ENCODE results near the gene PYCR2. TPM values are rescaled to one million over a fixed set of nuclear protein-coding genes. Genes with fewer than 3 reads are reported as not detected.
A peak's percentile ranks its signal among the peaks of the same experiment; 100 is the strongest.

The PYCR2 gene
- total RNA-seq, 1 experiment from 2014 or later, result 61.6 TPM

DNA sequence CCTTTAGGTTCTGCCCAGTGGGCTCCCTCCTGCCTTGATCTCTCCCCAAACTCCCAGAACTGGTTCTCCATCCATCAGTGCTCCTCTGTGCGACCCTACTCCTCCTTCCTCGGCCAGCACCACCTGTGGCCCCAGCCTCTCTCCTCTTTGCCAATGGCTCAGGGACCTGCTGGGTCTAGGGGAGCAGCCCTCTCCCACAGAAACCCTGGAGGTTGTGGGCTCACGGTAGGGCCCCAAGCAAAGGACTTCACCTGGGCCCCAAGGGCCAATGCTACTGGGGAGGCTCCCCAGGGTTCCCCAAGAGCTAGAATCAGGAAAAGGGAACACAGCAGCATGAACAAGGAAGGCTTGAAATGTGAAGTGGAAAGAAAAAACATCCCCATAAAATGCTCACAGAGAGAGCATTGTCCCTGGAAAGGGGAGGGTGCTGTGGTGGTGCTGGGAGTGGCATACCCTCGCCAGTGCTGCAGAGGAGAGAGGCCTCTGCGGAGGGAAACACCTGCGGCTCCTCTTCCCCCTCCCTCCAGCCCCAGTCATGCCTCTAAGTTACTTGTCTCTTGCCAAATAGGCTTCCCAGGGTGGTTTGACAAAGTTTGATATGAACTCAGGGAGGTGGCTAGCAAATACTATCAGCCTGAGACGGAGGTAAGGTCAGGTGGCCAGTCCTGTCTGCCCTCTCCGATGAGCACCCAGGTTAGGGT is 44.4 kb downstream of the PYCR2 start:
- H3K4me1 ChIP-seq (replicated peaks), result peaks cover 23% of the 10 kb centered on the region
- H3K27ac ChIP-seq, result no peak overlapping the region
- H3K9me3 ChIP-seq (replicated peaks), result no peaks in the 10 kb centered on the region
- DNase-seq (ENCODE audit: low read depth in 1 of 2, low spot score in 2 of 2), result no peak
- H3K36me3 ChIP-seq, result peaks cover 50% of the 10 kb centered on the region
- no peaks in the 10 kb centered on the region for H3K27me3 ChIP-seq (replicated peaks)
- H3K4me3 ChIP-seq, result no peak overlapping the region

- peaks cover 64% of the 10 kb centered on the region for H3K36me3 ChIP-seq
- DNase-seq (ENCODE audit: low read depth in 1 of 2, low spot score in 2 of 2), result no peak
- no peaks in the 10 kb centered on the region for H3K9me3 ChIP-seq (replicated peaks)
- peaks cover 21% of the 10 kb centered on the region for H3K4me1 ChIP-seq (replicated peaks)
- no peaks in the 10 kb centered on the region for H3K27me3 ChIP-seq (replicated peaks)
- no peak overlapping the region for H3K4me3 ChIP-seq
- no peak overlapping the region for H3K27ac ChIP-seq
These were observed 45.8 kb downstream of the PYCR2 start for GRCh38 chr1:225878282-225878681.

DNA sequence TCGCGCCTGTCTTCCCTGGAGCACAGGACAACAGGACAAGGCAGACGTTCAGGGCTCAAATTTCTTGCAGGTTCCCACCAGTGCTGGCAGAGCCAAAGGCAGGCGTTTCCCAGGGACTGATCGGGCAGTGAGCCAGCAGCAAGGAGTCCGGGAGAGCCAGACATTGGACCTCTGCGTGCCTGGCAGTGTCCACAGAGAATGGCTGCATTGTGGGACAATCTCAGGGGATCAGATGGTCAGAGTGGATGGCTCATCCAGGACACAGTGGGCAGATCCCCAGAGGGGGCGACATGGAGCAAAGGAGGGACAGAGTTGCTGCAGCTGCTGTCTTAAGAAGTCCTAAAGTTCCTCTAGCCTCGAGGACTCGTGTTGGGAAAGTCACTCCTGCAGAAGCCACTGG is 46.5 kb downstream of the PYCR2 start:
- H3K27me3 ChIP-seq (replicated peaks), result no peaks in the 10 kb centered on the region
- no peaks in the 10 kb centered on the region for H3K9me3 ChIP-seq (replicated peaks)
- peaks cover 69% of the 10 kb centered on the region for H3K36me3 ChIP-seq
- peak in 1 of 2 experiments; percentile 62 for DNase-seq (ENCODE audit: low read depth in 1 of 2, low spot score in 2 of 2)
- H3K4me1 ChIP-seq (replicated peaks), result peaks cover 18% of the 10 kb centered on the region
- H3K27ac ChIP-seq, result no peak overlapping the region
- no peak overlapping the region for H3K4me3 ChIP-seq

DNA sequence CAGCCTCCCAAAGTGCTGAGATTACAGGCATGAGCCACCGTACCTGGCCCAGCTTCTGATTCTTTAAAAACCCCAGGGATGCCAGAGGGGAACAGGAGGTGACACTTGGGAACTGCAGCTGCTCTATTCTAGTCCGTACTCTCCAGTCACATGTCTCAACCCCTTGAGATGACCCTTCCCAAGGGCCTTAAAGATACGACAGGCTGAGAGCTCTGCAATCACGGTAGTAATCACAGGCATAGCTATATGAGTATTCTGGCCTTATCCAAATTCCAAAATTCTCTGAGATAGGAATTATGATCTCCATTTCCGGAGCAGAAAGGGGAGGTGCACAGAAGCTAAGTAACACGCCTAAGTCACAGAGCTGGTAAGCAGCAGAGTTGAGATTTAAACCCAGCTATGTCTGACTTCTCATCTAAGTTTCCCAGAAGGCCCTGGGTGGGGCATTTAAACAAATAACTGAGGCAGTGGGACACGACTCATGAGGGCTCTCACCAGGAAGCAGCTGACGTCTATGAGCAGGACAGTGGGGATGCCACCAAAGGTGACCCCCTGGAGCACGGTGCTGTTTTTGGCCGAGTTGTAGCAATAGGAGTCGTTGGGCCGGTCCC is 47.0 kb downstream of the PYCR2 start:
- H3K4me3 ChIP-seq, result no peak overlapping the region
- no peak overlapping the region for H3K27ac ChIP-seq
- no peak for DNase-seq (ENCODE audit: low read depth in 1 of 2, low spot score in 2 of 2)
- peaks cover 66% of the 10 kb centered on the region for H3K36me3 ChIP-seq
- no peaks in the 10 kb centered on the region for H3K9me3 ChIP-seq (replicated peaks)
- H3K27me3 ChIP-seq (replicated peaks), result no peaks in the 10 kb centered on the region
- H3K4me1 ChIP-seq (replicated peaks), result peaks cover 18% of the 10 kb centered on the region

DNA sequence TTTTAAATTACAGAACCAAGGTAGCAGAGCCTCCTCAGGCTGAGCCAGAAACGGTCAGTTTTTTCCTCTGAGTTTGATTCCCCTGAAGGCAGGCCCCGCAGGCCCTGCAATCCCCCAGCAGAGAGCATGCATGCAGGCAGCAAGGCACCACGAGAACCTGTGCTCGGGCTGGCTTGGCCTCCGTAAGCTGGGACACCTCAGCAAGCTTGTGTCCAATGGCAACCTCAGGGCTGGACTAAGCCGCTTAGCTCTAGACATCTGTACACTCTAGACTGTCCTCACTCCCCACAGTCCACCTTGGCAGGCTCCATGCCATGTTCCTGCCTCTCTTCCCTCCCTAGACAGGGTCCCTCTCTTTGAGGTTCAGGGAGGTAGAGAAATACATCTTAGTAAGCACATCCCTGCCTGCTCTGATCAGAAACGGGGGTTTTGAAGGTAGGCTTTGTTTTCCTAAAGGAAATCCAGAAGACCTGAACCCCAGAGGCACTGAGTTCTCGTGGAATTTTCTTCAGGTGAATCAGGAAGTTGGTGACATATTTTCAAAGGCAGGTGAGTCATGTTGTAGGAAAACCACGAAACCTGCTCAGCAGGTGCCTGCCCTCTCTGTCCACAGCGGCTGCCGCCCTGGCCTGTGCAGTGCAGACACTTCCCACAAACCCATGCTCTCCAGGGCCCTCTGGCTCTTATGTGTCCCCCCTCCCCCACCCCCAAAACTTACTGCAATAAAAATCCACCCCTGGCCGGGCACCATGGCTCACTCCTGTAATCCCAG is 48.8 kb downstream of the PYCR2 start:
- H3K27ac ChIP-seq, result no peak overlapping the region
- no peaks in the 10 kb centered on the region for H3K9me3 ChIP-seq (replicated peaks)
- H3K27me3 ChIP-seq (replicated peaks), result no peaks in the 10 kb centered on the region
- H3K4me1 ChIP-seq (replicated peaks), result peaks cover 6% of the 10 kb centered on the region
- no peak overlapping the region for H3K4me3 ChIP-seq
- no peak for DNase-seq (ENCODE audit: low read depth in 1 of 2, low spot score in 2 of 2)
- H3K36me3 ChIP-seq, result peaks cover 78% of the 10 kb centered on the region

DNA sequence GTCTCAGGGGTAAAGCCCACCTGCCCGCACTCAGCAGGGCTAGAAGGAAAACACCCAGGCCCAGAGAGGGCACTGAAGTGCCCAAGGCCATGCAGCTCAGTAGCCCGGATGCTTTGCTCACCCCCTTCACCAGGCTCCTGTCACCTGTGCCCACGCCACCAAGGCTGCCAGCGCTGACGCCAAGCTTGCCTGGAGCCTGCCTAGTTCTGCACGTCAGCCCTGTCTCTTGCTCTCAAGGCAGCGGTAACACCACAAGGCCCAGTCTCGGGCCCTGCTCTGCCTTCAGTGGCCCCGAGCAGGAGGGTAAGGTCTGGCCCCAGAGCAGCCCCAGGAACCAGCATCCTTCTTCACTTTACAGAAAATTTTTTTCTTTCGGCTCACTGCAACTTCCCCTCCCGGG is 49.6 kb downstream of the PYCR2 start:
- Histone ChIP-seq H3K27me3 (replicated peaks) (no peaks in the 10 kb centered on the region), H3K4me3 (no peak overlapping the region), H3K9me3 (replicated peaks) (no peaks in the 10 kb centered on the region), H3K36me3 (peaks cover 80% of the 10 kb centered on the region), H3K27ac (no peak overlapping the region), H3K4me1 (replicated peaks) (peaks cover 6% of the 10 kb centered on the region)
- no peak for DNase-seq (ENCODE audit: low read depth in 1 of 2, low spot score in 2 of 2)

GRCh38 chr1:225873281-225873850 is 50.7 kb downstream of the PYCR2 start:
- no peak for DNase-seq (ENCODE audit: low read depth in 1 of 2, low spot score in 2 of 2)
- H3K9me3 ChIP-seq (replicated peaks), result no peaks in the 10 kb centered on the region
- H3K36me3 ChIP-seq, result peaks cover 75% of the 10 kb centered on the region
- no peak overlapping the region for H3K4me3 ChIP-seq
- peaks cover 6% of the 10 kb centered on the region for H3K4me1 ChIP-seq (replicated peaks)
- no peaks in the 10 kb centered on the region for H3K27me3 ChIP-seq (replicated peaks)
- H3K27ac ChIP-seq, result no peak overlapping the region

GRCh38 chr1:225872075-225872430 is 52.0 kb downstream of the PYCR2 start:
- H3K27me3 ChIP-seq (replicated peaks), result no peaks in the 10 kb centered on the region
- H3K36me3 ChIP-seq, result peaks cover 73% of the 10 kb centered on the region
- no peak overlapping the region for H3K4me3 ChIP-seq
- H3K27ac ChIP-seq, result no peak overlapping the region
- H3K9me3 ChIP-seq (replicated peaks), result no peaks in the 10 kb centered on the region
- DNase-seq (ENCODE audit: low read depth in 1 of 2, low spot score in 2 of 2), result no peak
- no peaks in the 10 kb centered on the region for H3K4me1 ChIP-seq (replicated peaks)

GRCh38 chr1:225871359-225872074 is 52.5 kb downstream of the PYCR2 start:
- H3K27ac ChIP-seq, result no peak overlapping the region
- H3K4me3 ChIP-seq, result no peak overlapping the region
- no peaks in the 10 kb centered on the region for H3K9me3 ChIP-seq (replicated peaks)
- peaks cover under 1% of the 10 kb centered on the region for H3K4me1 ChIP-seq (replicated peaks)
- peaks cover 73% of the 10 kb centered on the region for H3K36me3 ChIP-seq
- H3K27me3 ChIP-seq (replicated peaks), result no peaks in the 10 kb centered on the region
- DNase-seq (ENCODE audit: low read depth in 1 of 2, low spot score in 2 of 2), result no peak

DNA sequence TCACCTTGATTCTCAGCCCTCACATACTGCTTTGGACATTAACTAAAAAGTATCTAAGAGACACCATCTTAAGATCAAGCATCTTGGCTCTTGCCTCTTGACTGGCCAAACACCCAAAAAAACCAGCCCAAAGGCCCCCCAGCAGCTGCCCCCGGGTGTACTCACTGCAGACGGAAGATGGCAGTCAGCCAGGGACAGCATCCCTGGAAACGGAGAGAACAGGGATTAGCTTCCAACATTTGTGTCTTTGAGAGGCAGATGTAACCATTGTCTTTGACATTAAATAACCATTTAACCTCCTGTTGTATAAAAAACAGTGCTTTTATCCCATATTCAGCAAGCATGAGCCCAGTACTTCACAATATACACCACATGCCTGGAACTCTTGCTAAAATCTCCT is 53.1 kb downstream of the PYCR2 start:
- DNase-seq (ENCODE audit: low read depth in 1 of 2, low spot score in 2 of 2), result no peak

More for the DNA sequence above, 53.1 kb downstream of the PYCR2 start:
- H3K9me3 ChIP-seq (replicated peaks), result no peaks in the 10 kb centered on the region
- H3K4me3 ChIP-seq, result no peak overlapping the region
- H3K27ac ChIP-seq, result no peak overlapping the region
- H3K36me3 ChIP-seq, result peaks cover 69% of the 10 kb centered on the region
- H3K4me1 ChIP-seq (replicated peaks), result peaks cover 6% of the 10 kb centered on the region
- no peaks in the 10 kb centered on the region for H3K27me3 ChIP-seq (replicated peaks)

Other genes with a start within 250 kb of the PYCR2 start
- gene SRP9, start 146.4 kb downstream of the PYCR2 start, total RNA-seq (2014; rRNA removed; shearing (Covaris generic)), result 735 and 762 TPM in 2 replicates
- 29.0 and 45.7 TPM in 2 replicates for gene EPHX1, start 114.1 kb downstream of the PYCR2 start, total RNA-seq (2014; rRNA removed; shearing (Covaris generic))
- 7.4 and 9.4 TPM in 2 replicates for gene TMEM63A, start 41.9 kb downstream of the PYCR2 start, total RNA-seq (2014; rRNA removed; shearing (Covaris generic))
- not detected in 2 replicates for gene LEFTY1, start 35.1 kb downstream of the PYCR2 start, total RNA-seq (2014; rRNA removed; shearing (Covaris generic))
- not detected in 2 replicates for gene LEFTY2, start 17.0 kb upstream of the PYCR2 start, total RNA-seq (2014; rRNA removed; shearing (Covaris generic))
- 38.5 and 43.9 TPM in 2 replicates for gene SDE2, start 75.1 kb upstream of the PYCR2 start, total RNA-seq (2014; rRNA removed; shearing (Covaris generic))
- gene H3-3A, start 138.5 kb upstream of the PYCR2 start, total RNA-seq (2014; rRNA removed; shearing (Covaris generic)), result 310 and 399 TPM in 2 replicates